ENCODE results near the gene MAP3K2. TPM values are rescaled to one million over a fixed set of nuclear protein-coding genes. Genes with fewer than 3 reads are reported as not detected.
"Not testable (repeated sequence)": the region's sequence is repeated elsewhere in the genome, so short reads cannot be mapped to it uniquely, and the experiment has no call there.

MAP3K2 gene
- polyA plus RNA-seq, 12 donors = 15.1 to 21.8 (median 18.6) TPM; not detected in 1

GRCh38 chr2:127353223-127353622, 34.6 kb downstream of the MAP3K2 start:
- not testable (repeated sequence) for DNase-seq

- DNase-seq = no peak
Observed at GRCh38 chr2:127351603-127352002, 36.2 kb downstream of the MAP3K2 start.

DNA sequence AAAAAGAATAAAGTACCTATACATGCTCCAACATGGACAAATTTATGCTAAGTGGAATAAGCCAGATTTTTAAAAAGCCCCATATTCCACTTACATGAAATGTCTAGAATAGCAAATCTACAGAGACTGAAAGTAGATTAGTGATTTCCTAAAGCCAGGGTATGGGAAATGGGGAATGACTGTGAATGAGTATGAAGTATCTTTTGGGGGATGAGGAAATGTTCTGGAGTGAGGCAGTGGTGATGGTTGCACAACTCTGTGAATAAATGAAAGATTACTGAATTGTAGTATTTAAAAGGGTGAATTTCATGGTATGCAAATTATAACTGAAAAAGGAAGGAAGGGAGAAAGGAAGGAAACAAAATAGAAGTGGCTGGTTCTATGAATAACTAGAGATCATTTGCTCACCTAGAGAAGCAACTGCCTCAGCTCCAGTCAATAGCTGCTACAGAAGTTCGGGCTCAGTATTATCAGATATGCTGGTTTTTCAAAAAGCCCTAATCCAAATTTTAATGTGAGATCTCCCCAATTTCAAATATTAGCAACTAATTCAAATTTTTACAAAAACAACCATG, 39.3 kb downstream of the MAP3K2 start:
- no peak for DNase-seq

DNA sequence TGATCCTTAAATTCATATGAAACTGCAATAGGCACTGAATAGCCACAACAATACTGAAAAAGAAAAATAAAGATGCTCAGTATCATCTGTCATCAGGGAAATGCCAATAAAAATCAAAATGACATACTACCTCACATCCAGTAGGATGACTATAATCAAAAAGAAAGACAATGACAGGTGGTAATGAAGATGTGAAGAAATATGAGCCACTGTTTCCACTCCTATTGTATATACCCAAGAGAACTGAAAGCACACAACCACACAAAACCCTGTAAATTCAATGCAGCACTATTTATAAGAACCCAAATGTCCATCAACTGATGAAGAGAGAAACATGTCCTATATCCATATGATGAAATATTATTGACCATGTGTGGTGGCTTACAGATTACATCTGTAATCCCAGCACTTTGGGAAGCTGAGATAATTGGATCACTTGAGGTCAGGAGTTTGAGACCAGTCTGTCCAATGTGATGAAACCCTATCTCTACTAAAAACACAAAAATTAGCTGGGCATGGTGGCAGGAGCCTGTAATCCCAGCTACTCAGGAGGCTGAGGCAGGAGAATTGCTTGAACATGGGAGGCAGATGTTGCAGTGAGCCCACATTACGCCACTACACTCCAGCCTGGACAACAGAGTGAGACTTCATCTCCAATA, 39.9 kb downstream of the MAP3K2 start:
- no peak for DNase-seq

DNA sequence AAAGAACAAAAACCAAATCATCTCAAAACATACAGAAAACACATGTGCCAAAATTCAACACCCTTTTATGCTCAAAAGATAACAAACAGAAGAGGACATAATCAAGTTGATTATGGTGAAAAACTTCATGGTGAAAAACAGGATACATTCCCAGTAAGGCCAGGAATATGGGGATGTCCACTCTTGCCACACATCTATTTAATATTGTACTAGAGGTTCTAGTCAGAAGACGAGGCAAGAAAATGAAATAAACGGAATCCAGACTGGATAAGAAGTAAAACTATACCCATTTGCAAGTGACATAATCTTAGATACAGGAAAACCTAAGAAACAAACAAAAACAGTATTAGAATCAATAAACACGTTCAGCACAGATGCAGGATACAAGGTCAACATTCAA, 40.8 kb downstream of the MAP3K2 start:
- DNase-seq = no peak

GRCh38 chr2:127343277-127343676, 44.5 kb downstream of the MAP3K2 start:
- DNase-seq = no peak

- no peak for DNase-seq
Observed at GRCh38 chr2:127342101-127342500, 45.7 kb downstream of the MAP3K2 start.

GRCh38 chr2:127332335-127332734, 55.4 kb downstream of the MAP3K2 start:
- DNase-seq = no peak

- no peak for DNase-seq
Observed at GRCh38 chr2:127330753-127331152, 57.0 kb downstream of the MAP3K2 start.

DNA sequence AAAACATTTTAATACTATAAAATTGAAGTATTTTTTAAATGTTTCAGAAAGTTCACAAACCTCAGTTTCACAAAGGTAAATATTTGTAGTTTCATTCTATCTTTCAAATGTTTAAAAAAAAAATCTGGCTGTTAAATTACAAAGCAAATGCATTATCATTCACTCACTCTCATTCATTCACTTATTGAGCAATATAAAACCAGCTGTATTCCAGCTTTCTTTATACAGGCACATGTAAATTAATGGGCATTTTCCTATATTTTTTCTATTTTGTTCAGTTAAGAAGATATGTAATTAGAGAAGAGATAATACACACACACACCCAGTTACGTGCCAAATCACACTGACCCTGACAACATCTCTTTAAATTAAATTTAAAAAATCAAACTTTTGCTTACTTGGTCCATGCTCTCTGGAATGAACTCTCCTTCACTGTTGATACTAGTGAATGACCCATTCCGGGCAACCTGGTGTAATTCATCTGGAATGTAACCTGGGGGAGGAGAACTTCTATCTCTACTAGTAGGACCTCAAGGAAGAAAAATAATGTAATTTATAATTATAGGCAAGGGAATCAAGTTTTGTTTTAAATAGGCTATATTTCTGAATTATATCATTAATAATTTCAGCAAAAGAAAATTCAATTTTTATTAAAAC, 61.4 kb downstream of the MAP3K2 start:
- DNase-seq = no peak

GRCh38 chr2:127324635-127325034, 63.1 kb downstream of the MAP3K2 start:
- peak; percentile 59 for DNase-seq

GRCh38 chr2:127321303-127321702, 66.5 kb downstream of the MAP3K2 start:
- DNase-seq = no peak

DNA sequence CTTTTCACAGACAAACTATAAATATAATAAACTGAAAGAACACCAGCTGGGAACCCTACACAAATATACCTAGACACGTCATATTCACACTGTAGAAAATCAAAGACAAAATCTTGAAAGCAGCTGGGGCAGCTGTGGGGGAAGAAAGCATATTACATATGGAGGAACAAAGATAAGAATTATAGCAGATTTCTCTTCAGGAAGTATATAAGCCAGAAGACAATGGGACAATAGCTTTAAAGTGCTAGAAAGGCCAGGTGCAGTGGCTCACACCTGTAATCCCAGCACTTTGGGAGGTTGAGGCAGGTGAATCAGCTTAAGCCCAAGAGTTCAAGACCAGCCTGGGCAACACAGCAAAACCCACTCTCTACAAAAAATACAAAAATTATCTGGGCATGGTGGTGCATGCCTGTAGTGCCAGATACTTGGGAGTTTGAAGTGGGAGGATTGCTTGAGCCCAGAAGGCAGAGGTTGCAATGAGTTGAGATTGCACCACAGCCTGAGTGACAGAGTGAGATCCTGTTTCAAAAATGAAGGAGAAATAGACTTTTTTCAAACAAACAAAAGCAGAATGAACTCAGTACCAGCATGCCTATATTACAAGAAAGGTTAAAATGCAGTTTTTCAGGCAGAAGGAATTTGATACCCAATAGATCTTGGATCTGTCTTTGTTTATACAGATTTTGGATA, 67.0 kb downstream of the MAP3K2 start:
- no peak for DNase-seq

DNA sequence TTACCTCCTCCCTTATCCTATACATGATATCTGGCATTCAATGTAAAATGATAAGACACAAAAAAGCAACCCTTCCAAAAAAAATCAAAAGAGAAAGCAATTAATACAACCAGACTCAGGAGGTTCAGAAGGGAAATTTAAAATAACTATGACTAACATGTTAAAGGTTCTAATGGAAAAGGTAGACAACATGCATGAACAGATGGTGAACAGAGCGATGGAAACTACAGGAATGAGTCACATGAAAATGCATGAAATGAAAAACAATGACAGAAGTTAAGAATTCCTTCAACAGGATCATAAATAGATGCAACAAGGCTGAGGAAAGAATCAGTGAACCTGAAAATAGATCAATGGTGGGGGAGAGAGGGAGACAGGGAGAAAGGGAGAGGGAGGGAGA, 67.7 kb downstream of the MAP3K2 start:
- DNase-seq = no peak

DNA sequence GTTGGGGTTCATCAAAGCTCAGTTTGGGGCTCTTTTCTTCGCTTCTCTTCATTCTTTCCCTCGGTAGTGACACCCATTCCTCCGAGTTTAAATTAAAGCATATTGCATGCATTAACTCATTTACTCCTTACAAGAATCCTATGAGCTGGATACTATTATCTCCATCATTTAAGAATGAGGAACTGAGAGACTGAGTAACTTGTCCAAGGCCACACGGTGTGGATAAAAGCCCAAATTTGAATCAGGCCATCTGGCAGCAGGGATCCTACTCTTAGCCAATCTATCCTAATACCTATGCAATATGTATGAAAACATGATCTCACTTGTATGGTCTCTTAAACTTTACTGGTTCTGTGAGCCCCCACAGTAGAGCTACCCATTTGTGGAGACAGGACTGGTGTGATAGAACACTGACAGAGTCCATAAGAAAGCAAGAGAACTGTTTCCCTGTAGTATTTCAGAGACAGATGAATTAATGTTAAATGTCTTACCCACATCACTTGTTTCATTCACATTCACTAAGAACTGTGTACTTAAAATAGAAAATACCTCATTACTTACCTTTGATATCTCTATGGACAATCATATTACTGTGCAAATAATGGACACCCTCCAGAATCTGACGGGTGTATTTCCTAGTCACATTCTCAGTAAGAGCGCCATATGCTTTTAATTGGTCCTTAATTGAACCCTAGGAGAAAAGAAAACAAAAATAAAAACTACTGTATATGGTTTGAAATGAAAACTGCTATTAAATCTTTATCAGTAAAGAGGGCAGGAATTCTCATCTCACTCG, 73.4 kb downstream of the MAP3K2 start:
- no peak for DNase-seq

- DNase-seq = no peak
Observed at GRCh38 chr2:127313406-127313805, 74.4 kb downstream of the MAP3K2 start.

GRCh38 chr2:127310980-127311379, 76.8 kb downstream of the MAP3K2 start:
- DNase-seq = no peak

GRCh38 chr2:127309468-127309867, 78.3 kb downstream of the MAP3K2 start:
- no peak for DNase-seq

DNA sequence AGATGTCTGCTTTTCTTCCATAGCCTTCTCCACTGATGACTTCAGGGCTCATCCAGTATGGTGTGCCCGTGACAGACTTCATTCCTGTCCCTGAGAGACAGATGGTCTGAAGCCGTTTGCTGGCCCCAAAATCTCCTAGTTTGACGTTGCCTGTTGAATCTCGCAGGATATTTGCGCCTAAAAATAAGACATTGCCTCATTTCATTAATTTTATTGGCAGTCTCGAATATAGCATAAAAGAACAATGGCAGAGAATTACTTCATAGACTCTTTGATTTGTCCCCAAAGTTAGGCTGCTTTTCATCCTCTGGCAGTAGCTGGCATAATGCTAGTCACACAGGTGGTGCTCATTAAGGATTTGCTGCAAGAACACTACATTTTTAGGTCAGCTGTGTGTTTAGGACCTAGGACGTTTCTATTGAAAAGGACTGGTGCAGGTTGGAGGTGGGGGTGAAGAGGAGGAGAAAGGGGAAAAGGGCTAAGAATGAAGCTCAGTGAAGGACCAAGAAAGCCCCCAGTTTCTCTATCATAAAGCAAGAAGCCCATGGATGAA, 79.1 kb downstream of the MAP3K2 start:
- no peak for DNase-seq

DNA sequence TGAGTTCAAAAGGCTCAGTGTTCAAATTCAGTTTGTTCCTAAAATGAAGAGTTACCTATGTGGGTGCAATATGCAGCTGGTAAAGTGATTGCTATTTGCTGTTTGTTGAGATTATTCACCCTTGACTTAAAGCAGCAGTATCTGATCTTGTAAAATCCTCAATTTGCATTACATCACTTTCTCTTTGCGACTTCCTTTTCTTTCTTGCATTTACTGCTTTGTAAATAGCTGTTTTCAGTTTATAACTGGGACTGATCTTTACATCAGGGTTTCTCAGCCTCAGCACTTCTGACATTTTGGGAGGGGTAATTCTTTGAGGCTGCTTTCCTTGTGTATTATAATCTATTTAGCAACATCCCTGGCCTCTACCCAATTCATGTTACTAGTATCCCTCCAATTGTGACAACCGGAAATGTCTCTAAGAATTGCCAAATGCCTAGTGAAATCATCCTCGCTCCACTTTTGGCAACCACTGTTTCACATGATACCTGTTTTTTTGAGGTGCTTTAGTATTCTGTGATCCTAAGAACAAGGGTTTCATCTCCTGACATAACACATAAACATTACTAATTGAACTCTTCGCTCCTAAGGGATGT, 81.7 kb downstream of the MAP3K2 start:
- no peak for DNase-seq

GRCh38 chr2:127302168-127302567, 85.6 kb downstream of the MAP3K2 start:
- no peak for DNase-seq
